ENCODE data around the gene CNIH4. TPM values are rescaled to one million over a fixed set of nuclear protein-coding genes. Genes with fewer than 3 reads are reported as not detected.

CNIH4 gene
- total RNA-seq, 1 donor from 2014 or later, result 28.5 TPM

DNA sequence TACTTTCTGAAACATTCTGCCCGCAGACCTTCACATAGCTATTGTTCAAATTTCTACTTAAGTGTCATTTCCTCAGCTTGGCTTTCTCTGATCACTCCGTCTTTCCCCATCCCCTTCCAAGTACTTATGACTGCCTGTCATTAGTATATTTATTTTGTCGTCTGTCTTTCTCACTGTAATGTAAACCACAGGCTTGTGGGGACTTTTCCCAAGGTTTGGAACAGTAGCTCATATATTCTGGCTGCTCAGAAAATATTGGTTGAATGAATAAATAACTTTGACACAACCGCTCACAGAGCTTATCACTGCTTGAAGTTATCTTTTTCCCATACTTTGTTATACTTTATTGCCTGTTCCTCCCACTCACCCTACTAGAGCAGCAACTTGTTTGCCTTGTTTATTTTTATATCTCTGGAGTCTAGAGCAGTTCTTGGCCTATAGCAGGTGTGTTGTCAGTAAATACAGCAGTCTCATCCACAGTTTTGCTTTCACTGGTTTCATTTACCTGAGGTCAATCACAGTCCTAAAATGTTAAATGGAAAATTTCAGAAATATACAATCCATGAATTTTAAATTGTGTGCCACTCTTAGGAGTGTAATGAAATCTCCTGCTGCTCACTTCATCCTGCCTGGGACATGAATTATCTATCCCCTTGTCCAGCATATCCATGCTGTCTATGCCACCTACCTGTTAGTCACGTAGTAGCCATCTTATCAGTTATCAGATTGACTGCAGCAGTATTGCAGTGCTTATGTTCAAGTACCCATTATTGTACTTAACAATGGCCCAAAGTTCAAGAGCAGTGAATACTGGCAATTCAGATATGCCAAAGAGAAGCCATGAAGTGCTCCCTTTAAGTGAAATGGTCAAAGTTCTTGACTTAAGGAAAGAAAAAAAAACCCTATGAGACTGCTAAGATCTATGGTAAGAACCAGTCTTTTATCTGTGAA lies 2.4 kb upstream of the CNIH4 start:
- no peak for DNase-seq
- Histone ChIP-seq H3K36me3 (no peaks in the 10 kb centered on the region), H3K27ac (replicated peaks) (no peak overlapping the region), H3K9me3 (replicated peaks) (no peaks in the 10 kb centered on the region), H3K27me3 (ENCODE audit: low read depth) (no peaks in the 10 kb centered on the region), H3K4me1 (peaks cover 25% of the 10 kb centered on the region), H3K4me3 (no peak overlapping the region)
- TF ChIP-seq, protein P1, sequence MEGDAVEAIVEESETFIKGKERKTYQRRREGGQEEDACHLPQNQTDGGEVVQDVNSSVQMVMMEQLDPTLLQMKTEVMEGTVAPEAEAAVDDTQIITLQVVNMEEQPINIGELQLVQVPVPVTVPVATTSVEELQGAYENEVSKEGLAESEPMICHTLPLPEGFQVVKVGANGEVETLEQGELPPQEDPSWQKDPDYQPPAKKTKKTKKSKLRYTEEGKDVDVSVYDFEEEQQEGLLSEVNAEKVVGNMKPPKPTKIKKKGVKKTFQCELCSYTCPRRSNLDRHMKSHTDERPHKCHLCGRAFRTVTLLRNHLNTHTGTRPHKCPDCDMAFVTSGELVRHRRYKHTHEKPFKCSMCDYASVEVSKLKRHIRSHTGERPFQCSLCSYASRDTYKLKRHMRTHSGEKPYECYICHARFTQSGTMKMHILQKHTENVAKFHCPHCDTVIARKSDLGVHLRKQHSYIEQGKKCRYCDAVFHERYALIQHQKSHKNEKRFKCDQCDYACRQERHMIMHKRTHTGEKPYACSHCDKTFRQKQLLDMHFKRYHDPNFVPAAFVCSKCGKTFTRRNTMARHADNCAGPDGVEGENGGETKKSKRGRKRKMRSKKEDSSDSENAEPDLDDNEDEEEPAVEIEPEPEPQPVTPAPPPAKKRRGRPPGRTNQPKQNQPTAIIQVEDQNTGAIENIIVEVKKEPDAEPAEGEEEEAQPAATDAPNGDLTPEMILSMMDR (IDR thresholded peaks at IDR 0.05; ENCODE audit: borderline replicate concordance), result no peak
- intact Hi-C loops (cut with micrococcal nuclease), result no loop called here

DNA sequence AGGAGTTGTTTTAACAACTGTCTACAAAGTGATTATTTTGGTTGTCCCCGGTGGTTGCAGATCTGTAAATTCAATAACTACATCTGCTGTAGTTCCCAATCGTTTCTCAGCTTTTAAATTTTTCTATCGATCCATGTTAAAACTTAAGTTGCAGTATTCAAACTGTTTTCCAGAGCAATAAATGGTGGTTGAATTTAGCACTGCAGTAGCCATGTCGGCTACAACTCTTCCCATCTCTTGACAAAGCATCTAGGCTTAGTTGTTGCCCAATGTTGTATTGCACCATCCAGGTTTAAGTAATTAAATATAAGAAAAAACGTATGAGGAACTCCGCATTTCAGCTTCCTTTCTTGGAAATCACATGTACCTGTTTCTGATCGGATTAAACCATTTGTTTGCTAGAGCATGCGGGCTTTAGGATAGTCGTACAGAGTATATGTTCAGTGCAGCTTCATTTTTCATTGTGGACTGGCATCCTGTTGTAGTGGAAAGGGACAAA lies 996 bp downstream of the CNIH4 start:
- H3K4me1 ChIP-seq, result peaks cover 29% of the 10 kb centered on the region
- no peaks in the 10 kb centered on the region for H3K9me3 ChIP-seq (replicated peaks)
- TF ChIP-seq, protein P1 (IDR thresholded peaks at IDR 0.05; ENCODE audit: borderline replicate concordance), result no peak
- H3K27me3 ChIP-seq (ENCODE audit: low read depth), result no peaks in the 10 kb centered on the region
- DNase-seq, result no peak
- H3K36me3 ChIP-seq, result no peaks in the 10 kb centered on the region
- peak overlapping the region; percentile 88 for H3K4me3 ChIP-seq
- intact Hi-C loops (cut with micrococcal nuclease), result no loop called here
- peak overlapping the region; percentile 86 for H3K27ac ChIP-seq (replicated peaks)

DNA sequence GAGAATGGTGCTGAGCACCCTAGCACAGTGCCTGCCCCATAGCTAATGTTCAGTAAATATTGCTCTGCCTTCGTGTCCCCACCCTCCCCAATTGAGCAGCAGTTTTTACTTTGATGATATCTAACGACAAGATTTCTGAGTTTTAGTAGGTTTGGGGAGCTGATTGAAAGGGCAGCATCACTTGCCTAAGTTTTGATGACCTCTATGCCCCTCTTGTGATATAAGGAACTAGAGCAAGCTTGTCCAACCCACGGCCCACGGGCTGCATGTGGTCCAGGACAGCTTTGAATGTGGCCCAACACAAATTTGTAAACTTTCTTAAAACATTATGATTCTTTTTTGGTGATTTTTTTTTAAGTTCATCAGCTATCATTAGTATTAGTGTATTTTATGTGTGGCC lies 1.6 kb downstream of the CNIH4 start:
- TF ChIP-seq, protein P1 (IDR thresholded peaks at IDR 0.05; ENCODE audit: borderline replicate concordance), result no peak
- Histone ChIP-seq H3K4me1 (peaks cover 29% of the 10 kb centered on the region), H3K36me3 (no peaks in the 10 kb centered on the region), H3K4me3 (peak overlapping the region; percentile 88), H3K27me3 (ENCODE audit: low read depth) (no peaks in the 10 kb centered on the region), H3K9me3 (replicated peaks) (no peaks in the 10 kb centered on the region), H3K27ac (replicated peaks) (peak overlapping the region; percentile 86)
- DNase-seq, result no peak
- intact Hi-C loops (cut with micrococcal nuclease), result no loop called here

DNA sequence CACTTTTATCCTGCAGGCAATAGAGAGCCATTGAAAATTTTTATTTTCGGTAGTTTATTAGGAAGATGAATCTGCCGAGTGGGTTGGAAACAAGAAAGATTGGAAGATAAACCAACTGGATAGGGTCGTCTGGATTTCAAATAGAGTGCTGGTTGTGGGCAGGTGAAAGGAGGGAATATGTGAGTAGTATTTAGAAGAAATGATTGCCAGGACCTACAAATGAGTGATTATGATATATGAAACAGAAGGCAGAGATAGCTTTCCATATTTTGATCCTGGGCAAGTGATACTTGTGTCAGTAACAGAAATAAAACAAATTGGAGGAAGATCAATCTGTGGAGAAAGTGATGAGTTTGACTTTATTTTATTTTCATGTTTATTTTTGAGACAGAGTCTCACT lies 2.5 kb downstream of the CNIH4 start:
- Histone ChIP-seq H3K4me3 (no peak overlapping the region), H3K27ac (replicated peaks) (no peak overlapping the region), H3K27me3 (ENCODE audit: low read depth) (no peaks in the 10 kb centered on the region), H3K4me1 (peaks cover 29% of the 10 kb centered on the region), H3K9me3 (replicated peaks) (no peaks in the 10 kb centered on the region), H3K36me3 (no peaks in the 10 kb centered on the region)
- intact Hi-C loops (cut with micrococcal nuclease), result no loop called here
- TF ChIP-seq, protein P1 (IDR thresholded peaks at IDR 0.05; ENCODE audit: borderline replicate concordance), result no peak
- no peak for DNase-seq

DNA sequence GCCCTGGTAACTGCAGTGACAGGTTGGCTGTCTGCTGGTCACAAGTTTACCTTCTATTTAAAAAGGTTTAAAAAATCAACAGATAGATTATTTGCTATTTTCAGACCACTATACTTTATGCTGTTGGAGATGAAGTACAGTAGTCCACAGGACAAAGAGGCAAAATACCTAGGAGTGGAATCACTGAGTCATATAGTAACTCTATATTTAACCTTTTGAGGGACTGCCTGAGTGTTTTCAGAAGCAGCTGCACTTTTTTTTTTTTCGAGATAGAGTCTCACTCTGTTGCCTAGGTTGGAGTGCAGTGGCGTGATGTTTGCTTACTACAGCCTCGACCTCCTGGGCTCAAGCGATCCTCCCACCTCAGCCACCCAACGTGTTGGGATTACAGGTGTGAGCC lies 11.7 kb downstream of the CNIH4 start:
- TF ChIP-seq, protein P1 (IDR thresholded peaks at IDR 0.05; ENCODE audit: borderline replicate concordance), result no peak
- Histone ChIP-seq H3K36me3 (peaks cover 77% of the 10 kb centered on the region), H3K4me3 (no peak overlapping the region), H3K4me1 (peaks cover 14% of the 10 kb centered on the region), H3K27me3 (ENCODE audit: low read depth) (no peaks in the 10 kb centered on the region), H3K27ac (replicated peaks) (no peak overlapping the region), H3K9me3 (replicated peaks) (no peaks in the 10 kb centered on the region)
- intact Hi-C loops (cut with micrococcal nuclease), result no loop called here
- DNase-seq, result no peak
